Measurements from ENCODE around the gene CD99L2. TPM values are rescaled to one million over a fixed set of nuclear protein-coding genes. Genes with fewer than 3 reads are reported as not detected.

The CD99L2 gene
- total RNA-seq, 2 experiments from 2014 or later, result 14.1 to 14.6 TPM

GRCh38 chrX:150761176-150761818 is 137.2 kb downstream of the CD99L2 start:
- Mint-ChIP-seq H3K36me3 (ENCODE audit: low read depth) (peaks cover 11% of the 10 kb centered on the region), H3K4me1 (no peaks in the 10 kb centered on the region), H3K27me3 (no peaks in the 10 kb centered on the region), H3K4me3 (no peak overlapping the region), H3K9me3 (no peaks in the 10 kb centered on the region), H3K27ac (no peak overlapping the region)
- no peak for DNase-seq
- ChIA-PET CTCF (interaction anchor here (0.6 to 1.5 kb wide), 3 partner anchors 11 to 716 kb away, joined by 3 to 4 read pairs (median 3); no protein-coding TSS in a partner anchor), POLR2A (no interaction called here)

- CTCF ChIA-PET, result no interaction called here
- DNase-seq, result no peak
- no peak overlapping the region for H3K4me3 Mint-ChIP-seq
- H3K9me3 Mint-ChIP-seq, result no peaks in the 10 kb centered on the region
- H3K4me1 Mint-ChIP-seq, result peaks cover 4% of the 10 kb centered on the region
- peaks cover 17% of the 10 kb centered on the region for H3K36me3 Mint-ChIP-seq (ENCODE audit: low read depth)
- POLR2A ChIA-PET, result no interaction called here
- no peak overlapping the region for H3K27ac Mint-ChIP-seq
- no peaks in the 10 kb centered on the region for H3K27me3 Mint-ChIP-seq
Measured at GRCh38 chrX:150759568-150760416, 138.7 kb downstream of the CD99L2 start.

- Mint-ChIP-seq H3K27me3 (no peaks in the 10 kb centered on the region), H3K36me3 (ENCODE audit: low read depth) (peaks cover 30% of the 10 kb centered on the region), H3K4me3 (no peak overlapping the region), H3K4me1 (peaks cover 4% of the 10 kb centered on the region), H3K27ac (no peak overlapping the region), H3K9me3 (no peaks in the 10 kb centered on the region)
- POLR2A ChIA-PET, result no interaction called here
- CTCF ChIA-PET, result no interaction called here
- no peak for DNase-seq
Measured at GRCh38 chrX:150757371-150757770, 141.1 kb downstream of the CD99L2 start.

DNA sequence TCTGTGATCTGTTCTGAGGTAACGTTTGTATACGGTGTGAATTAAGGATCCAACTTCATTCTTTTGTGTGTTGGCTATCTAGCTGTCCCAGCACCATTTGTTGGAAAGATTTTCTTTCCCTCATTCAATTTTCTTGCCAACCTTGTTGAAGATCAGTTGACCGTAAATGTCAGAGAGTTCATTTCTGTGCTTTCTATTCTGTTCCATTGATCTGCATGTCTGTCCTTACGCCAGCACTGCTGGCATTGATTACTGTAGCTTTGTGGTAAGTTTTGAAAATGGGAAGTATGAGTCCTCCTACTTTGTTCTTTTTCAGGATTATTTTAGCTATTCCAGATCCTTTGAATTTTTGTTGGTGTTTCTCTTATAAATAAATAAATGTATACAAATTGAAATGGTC is 144.5 kb downstream of the CD99L2 start:
- POLR2A ChIA-PET, result no interaction called here
- Mint-ChIP-seq H3K27me3 (no peaks in the 10 kb centered on the region), H3K9me3 (no peaks in the 10 kb centered on the region), H3K4me1 (peaks cover 4% of the 10 kb centered on the region), H3K4me3 (no peak overlapping the region), H3K27ac (no peak overlapping the region), H3K36me3 (ENCODE audit: low read depth) (peaks cover 38% of the 10 kb centered on the region)
- no peak for DNase-seq
- CTCF ChIA-PET, result interaction anchor here (0.7 kb wide), 1 partner anchor 23 kb away, joined by 3 read pairs; no protein-coding TSS in a partner anchor

GRCh38 chrX:150753357-150753756 is 145.1 kb downstream of the CD99L2 start:
- Mint-ChIP-seq H3K27ac (no peak overlapping the region), H3K27me3 (no peaks in the 10 kb centered on the region), H3K36me3 (ENCODE audit: low read depth) (peaks cover 38% of the 10 kb centered on the region), H3K9me3 (no peaks in the 10 kb centered on the region), H3K4me3 (no peak overlapping the region), H3K4me1 (peaks cover 4% of the 10 kb centered on the region)
- ChIA-PET CTCF (no interaction called here), POLR2A (no interaction called here)
- DNase-seq, result no peak

GRCh38 chrX:150752124-150752523 is 146.3 kb downstream of the CD99L2 start:
- ChIA-PET CTCF (interaction anchor here (1.1 kb wide), 2 partner anchors 11 to 13 kb away, joined by 3 read pairs; no protein-coding TSS in a partner anchor), POLR2A (no interaction called here)
- Mint-ChIP-seq H3K27ac (no peak overlapping the region), H3K36me3 (ENCODE audit: low read depth) (peaks cover 29% of the 10 kb centered on the region), H3K4me1 (peaks cover 4% of the 10 kb centered on the region), H3K27me3 (no peaks in the 10 kb centered on the region), H3K9me3 (no peaks in the 10 kb centered on the region), H3K4me3 (no peak overlapping the region)
- DNase-seq, result no peak

- Mint-ChIP-seq H3K27me3 (no peaks in the 10 kb centered on the region), H3K27ac (peak overlapping the region; percentile 90), H3K4me3 (peak overlapping the region; percentile 46), H3K36me3 (ENCODE audit: low read depth) (peaks cover 66% of the 10 kb centered on the region), H3K9me3 (no peaks in the 10 kb centered on the region), H3K4me1 (peaks cover 26% of the 10 kb centered on the region)
- DNase-seq, result no peak
- ChIA-PET POLR2A (no interaction called here), CTCF (no interaction called here)
Measured at GRCh38 chrX:150736475-150736874, 162.0 kb downstream of the CD99L2 start.

DNA sequence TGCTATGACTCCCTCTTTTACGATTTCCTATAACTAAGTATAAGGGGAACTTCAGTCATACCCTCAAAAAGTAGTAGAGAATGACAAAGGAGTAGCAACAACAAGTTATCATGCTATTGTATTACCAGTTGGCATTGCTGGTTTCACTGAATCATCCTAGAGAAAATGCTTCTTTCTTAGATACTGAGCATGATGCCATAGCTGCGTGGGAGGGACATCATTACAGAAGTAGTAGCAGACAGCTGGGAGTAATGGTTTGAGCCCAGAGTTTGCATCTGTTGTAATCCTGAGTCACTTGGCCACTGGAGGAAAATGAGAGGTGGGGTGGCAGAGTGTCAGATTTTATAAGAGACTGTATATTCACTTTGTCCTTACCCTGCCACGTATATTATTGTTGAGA is 166.7 kb downstream of the CD99L2 start:
- Mint-ChIP-seq H3K36me3 (ENCODE audit: low read depth) (peaks cover 56% of the 10 kb centered on the region), H3K4me1 (peaks cover 22% of the 10 kb centered on the region), H3K9me3 (no peaks in the 10 kb centered on the region), H3K4me3 (no peak overlapping the region), H3K27me3 (no peaks in the 10 kb centered on the region), H3K27ac (peak overlapping the region; percentile 31)
- ChIA-PET POLR2A (no interaction called here), CTCF (interaction anchor here (0.7 kb wide), 1 partner anchor 23 kb away, joined by 3 read pairs; no protein-coding TSS in a partner anchor)
- DNase-seq, result no peak

- POLR2A ChIA-PET, result no interaction called here
- H3K36me3 Mint-ChIP-seq (ENCODE audit: low read depth), result peaks cover 45% of the 10 kb centered on the region
- peaks cover 11% of the 10 kb centered on the region for H3K4me1 Mint-ChIP-seq
Measured at GRCh38 chrX:150730719-150731118, 167.7 kb downstream of the CD99L2 start.

GRCh38 chrX:150729956-150730355 is 168.5 kb downstream of the CD99L2 start:
- DNase-seq, result no peak
- no peak overlapping the region for H3K4me3 Mint-ChIP-seq
- H3K4me1 Mint-ChIP-seq, result peaks cover 5% of the 10 kb centered on the region
- no peaks in the 10 kb centered on the region for H3K27me3 Mint-ChIP-seq
- ChIA-PET POLR2A (no interaction called here), CTCF (interaction anchor here (1.3 to 1.7 kb wide), 3 partner anchors 8 to 20 kb away, joined by 4 to 6 read pairs (median 4); no protein-coding TSS in a partner anchor)
- H3K27ac Mint-ChIP-seq, result no peak overlapping the region
- H3K36me3 Mint-ChIP-seq (ENCODE audit: low read depth), result peaks cover 39% of the 10 kb centered on the region
- H3K9me3 Mint-ChIP-seq, result no peaks in the 10 kb centered on the region

More at GRCh38 chrX:150730719-150731118, 167.7 kb downstream of the CD99L2 start:
- no peaks in the 10 kb centered on the region for H3K9me3 Mint-ChIP-seq
- CTCF ChIA-PET, result interaction anchor here (0.8 to 1.6 kb wide), 2 partner anchors 8 to 281 kb away, joined by 3 to 4 read pairs; no protein-coding TSS in a partner anchor
- no peak overlapping the region for H3K4me3 Mint-ChIP-seq
- H3K27ac Mint-ChIP-seq, result no peak overlapping the region
- H3K27me3 Mint-ChIP-seq, result no peaks in the 10 kb centered on the region
- no peak for DNase-seq

DNA sequence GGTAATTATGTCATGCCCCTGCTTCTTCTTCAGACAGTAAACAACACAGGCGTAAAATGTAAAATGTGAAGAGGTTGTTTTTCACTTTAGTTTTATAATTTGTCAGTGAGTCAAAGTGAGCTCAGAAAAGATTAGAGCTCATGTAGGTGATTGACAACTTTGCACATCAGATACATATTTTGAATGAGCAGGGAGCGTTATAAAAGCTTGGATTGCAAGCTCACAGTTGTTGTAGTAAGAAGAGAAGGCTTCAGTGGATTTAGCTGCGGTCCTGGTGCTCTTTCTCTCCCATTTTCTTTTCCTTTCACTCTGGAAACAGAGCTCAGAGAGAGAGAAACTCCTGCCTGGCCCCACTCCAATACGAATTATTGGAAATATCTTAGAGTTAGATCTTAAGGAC is 178.8 kb downstream of the CD99L2 start:
- no peaks in the 10 kb centered on the region for H3K27me3 Mint-ChIP-seq
- H3K27ac Mint-ChIP-seq, result no peak overlapping the region
- H3K4me3 Mint-ChIP-seq, result no peak overlapping the region
- ChIA-PET CTCF (interaction anchor here (0.9 to 1.8 kb wide), 3 partner anchors 10 to 251 kb away, joined by 3 to 6 read pairs (median 3); no protein-coding TSS in a partner anchor), POLR2A (no interaction called here)
- H3K4me1 Mint-ChIP-seq, result peaks cover 5% of the 10 kb centered on the region
- H3K36me3 Mint-ChIP-seq (ENCODE audit: low read depth), result peaks cover 22% of the 10 kb centered on the region
- no peak for DNase-seq
- no peaks in the 10 kb centered on the region for H3K9me3 Mint-ChIP-seq

Measured in activated CD4-positive, alpha-beta T cell treated with anti-CD3 and anti-CD28 coated beads, Interleukin-2, amount 10 ng/mL, durations not matched to agents 7 days and 5 days (primary cell).